Glutamatergic neuron (in vitro differentiated cells): ENCODE measurements around the gene MPV17L2. TPM values are rescaled to one million over a fixed set of nuclear protein-coding genes. Genes with fewer than 3 reads are reported as not detected.

Source experiments
- DNase-seq: peaks from one replicate; pipeline ENCODE4 v3.0.0; 2022
- H3K27ac Mint-ChIP-seq: one replicate; pipeline ENCODE4 v1.8.0; 2020; ENCODE audit warnings: mild to moderate bottlenecking, mixed read lengths, inconsistent platforms; ENCODE audit not compliant: unreplicated experiment
- H3K27me3 Mint-ChIP-seq: one replicate; pipeline ENCODE4 v1.8.0; 2020; ENCODE audit warnings: mild to moderate bottlenecking, moderate library complexity, mixed read lengths, inconsistent platforms; ENCODE audit not compliant: unreplicated experiment
- H3K36me3 Mint-ChIP-seq: one replicate; pipeline ENCODE4 v1.8.0; 2020; ENCODE audit warnings: mild to moderate bottlenecking, mixed read lengths, inconsistent platforms; ENCODE audit not compliant: unreplicated experiment
- H3K4me1 Mint-ChIP-seq: one replicate; pipeline ENCODE4 v1.8.0; 2020; ENCODE audit warnings: mild to moderate bottlenecking, low read depth, mixed read lengths, inconsistent platforms; ENCODE audit not compliant: unreplicated experiment
- H3K4me3 Mint-ChIP-seq: one replicate; pipeline ENCODE4 v1.8.0; 2020; ENCODE audit warnings: mild to moderate bottlenecking, mixed read lengths, inconsistent platforms; ENCODE audit not compliant: unreplicated experiment
- H3K9me3 Mint-ChIP-seq: one replicate; pipeline ENCODE4 v1.8.0; 2020; ENCODE audit warnings: mild to moderate bottlenecking, moderate library complexity, mixed read lengths, inconsistent platforms; ENCODE audit not compliant: unreplicated experiment
- total RNA-seq: library from RNA; stranded (reverse); fragmentation: NEBNext Ultra II Directional; extraction: Animal tissue kit (Norgen Biotek cat#: 25700); gene quantifications from one replicate; pipeline ENCODE4 v1.2.1, GENCODE V29; 2021; ENCODE audit not compliant: unreplicated experiment
- TF ChIP-seq, protein P1 (sequence below): fragments of 200-600 bp; sonication (generic); IDR thresholded peaks from one replicate; pipeline ENCODE4 v1.5.0; 2021; ENCODE audit not compliant: partially characterized antibody, unreplicated experiment

Gene MPV17L2
- total RNA-seq, 1 donor from 2014 or later, result 17.9 TPM

DNA sequence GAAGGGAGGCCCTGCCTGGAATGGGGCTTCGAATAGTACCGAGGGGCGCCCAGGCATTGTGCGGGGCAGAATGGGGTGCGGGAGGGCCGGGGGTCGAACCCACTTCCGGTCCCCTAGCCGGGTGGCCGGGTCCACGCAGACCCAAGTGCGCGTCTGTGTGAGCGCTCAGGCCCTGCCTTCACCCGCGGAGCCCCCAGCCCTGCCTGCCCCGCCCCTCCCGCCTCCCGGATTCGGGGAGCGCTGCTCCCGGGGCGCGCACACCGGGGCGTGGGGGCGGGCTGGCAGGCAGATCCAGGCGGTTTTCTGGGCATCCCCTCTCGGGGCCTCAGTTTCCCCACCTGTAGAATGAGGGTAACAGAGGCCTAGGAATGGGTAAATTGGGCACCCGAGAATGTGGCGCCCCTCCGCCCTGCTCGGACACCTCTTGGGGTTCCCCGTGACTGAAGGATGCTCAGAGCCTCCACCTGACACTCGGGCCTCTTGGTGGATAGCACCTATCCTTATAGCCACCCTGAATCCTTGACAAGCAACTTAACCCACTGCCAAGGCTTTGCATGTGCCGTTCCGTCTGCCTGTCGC, 39.4 kb upstream of the MPV17L2 start:
- TF ChIP-seq, protein P1, sequence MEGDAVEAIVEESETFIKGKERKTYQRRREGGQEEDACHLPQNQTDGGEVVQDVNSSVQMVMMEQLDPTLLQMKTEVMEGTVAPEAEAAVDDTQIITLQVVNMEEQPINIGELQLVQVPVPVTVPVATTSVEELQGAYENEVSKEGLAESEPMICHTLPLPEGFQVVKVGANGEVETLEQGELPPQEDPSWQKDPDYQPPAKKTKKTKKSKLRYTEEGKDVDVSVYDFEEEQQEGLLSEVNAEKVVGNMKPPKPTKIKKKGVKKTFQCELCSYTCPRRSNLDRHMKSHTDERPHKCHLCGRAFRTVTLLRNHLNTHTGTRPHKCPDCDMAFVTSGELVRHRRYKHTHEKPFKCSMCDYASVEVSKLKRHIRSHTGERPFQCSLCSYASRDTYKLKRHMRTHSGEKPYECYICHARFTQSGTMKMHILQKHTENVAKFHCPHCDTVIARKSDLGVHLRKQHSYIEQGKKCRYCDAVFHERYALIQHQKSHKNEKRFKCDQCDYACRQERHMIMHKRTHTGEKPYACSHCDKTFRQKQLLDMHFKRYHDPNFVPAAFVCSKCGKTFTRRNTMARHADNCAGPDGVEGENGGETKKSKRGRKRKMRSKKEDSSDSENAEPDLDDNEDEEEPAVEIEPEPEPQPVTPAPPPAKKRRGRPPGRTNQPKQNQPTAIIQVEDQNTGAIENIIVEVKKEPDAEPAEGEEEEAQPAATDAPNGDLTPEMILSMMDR, result no peak
- H3K27ac Mint-ChIP-seq, result peak overlapping the region; percentile 46
- H3K9me3 Mint-ChIP-seq, result peaks cover 4% of the 10 kb centered on the region
- peaks cover 6% of the 10 kb centered on the region for H3K27me3 Mint-ChIP-seq
- peak overlapping the region; percentile 97 for H3K4me3 Mint-ChIP-seq
- DNase-seq, result no peak
- no peaks in the 10 kb centered on the region for H3K36me3 Mint-ChIP-seq
- peaks cover 13% of the 10 kb centered on the region for H3K4me1 Mint-ChIP-seq

DNA sequence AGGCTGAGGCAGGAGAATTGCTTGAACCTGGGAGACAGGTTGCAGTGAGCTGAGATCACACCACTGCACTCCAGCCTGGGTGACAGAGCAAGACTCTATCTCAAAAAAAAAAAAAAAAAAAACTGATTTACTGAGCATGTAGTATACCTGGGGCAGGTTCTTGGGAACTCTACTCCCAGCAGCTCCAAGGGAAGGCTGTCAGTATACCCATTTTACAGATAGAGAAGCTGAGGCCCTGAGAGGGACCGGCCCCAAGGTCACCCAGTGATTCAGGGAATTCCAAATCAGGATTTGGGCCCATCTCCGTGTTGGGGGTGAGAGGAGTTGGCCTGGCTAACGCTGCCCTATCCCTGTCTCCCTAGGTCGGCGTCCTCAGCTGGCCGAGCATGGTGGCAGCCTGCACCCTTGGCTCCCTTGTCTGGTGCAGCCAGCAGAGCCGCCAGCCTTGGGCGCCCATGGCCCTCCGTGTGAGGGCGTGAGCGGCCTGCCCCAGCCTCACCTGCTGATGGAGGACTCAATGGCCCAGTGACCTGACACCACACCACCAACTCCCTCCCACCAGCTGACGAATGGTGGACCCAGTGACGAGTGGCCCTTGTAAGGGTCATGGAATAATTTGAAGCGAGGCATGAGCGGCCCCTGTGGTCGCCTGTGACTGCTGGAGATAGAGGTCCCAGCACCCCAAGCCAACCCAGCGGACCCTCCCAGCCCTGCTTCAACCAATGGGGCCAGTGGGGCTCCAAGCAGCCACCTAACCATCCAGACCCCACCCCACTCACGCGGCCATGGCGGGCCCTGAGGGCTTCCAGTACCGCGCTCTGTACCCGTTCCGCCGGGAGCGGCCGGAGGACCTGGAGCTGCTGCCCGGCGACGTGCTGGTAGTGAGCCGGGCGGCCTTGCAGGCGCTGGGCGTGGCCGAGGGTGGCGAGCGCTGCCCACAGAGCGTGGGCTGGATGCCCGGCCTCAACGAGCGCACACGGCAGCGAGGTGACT, 37.6 kb upstream of the MPV17L2 start:
- peaks cover 13% of the 10 kb centered on the region for H3K4me1 Mint-ChIP-seq
- TF ChIP-seq, protein P1, result no peak
- no peak overlapping the region for H3K27ac Mint-ChIP-seq
- H3K27me3 Mint-ChIP-seq, result peaks cover 4% of the 10 kb centered on the region
- peaks cover 4% of the 10 kb centered on the region for H3K9me3 Mint-ChIP-seq
- H3K36me3 Mint-ChIP-seq, result no peaks in the 10 kb centered on the region
- no peak for DNase-seq
- H3K4me3 Mint-ChIP-seq, result no peak overlapping the region

DNA sequence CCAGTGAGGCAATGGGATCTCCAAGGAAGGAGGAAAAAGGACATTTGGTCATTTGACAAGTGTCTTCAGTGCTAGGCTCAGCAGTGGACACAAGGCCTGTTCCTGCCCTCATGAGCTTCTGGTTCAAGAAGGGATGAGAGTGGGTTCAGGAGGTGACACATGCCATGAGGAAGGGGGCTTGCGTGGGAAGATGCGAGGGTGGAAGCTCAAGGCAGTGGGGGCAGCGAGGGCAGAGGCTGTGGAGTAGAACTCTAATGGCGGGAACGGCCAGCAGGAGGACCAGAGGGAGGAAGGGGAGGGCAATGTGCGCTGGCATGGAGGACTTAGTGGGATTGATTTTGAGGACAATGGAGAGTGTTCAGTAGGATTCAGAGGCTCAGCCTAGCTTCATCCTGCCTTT, 36.8 kb upstream of the MPV17L2 start:
- TF ChIP-seq, protein P1, result no peak
- no peak for DNase-seq
- peaks cover 4% of the 10 kb centered on the region for H3K27me3 Mint-ChIP-seq
- H3K4me1 Mint-ChIP-seq, result peaks cover 13% of the 10 kb centered on the region
- no peaks in the 10 kb centered on the region for H3K36me3 Mint-ChIP-seq
- no peak overlapping the region for H3K4me3 Mint-ChIP-seq
- no peak overlapping the region for H3K27ac Mint-ChIP-seq
- peaks cover 4% of the 10 kb centered on the region for H3K9me3 Mint-ChIP-seq

DNA sequence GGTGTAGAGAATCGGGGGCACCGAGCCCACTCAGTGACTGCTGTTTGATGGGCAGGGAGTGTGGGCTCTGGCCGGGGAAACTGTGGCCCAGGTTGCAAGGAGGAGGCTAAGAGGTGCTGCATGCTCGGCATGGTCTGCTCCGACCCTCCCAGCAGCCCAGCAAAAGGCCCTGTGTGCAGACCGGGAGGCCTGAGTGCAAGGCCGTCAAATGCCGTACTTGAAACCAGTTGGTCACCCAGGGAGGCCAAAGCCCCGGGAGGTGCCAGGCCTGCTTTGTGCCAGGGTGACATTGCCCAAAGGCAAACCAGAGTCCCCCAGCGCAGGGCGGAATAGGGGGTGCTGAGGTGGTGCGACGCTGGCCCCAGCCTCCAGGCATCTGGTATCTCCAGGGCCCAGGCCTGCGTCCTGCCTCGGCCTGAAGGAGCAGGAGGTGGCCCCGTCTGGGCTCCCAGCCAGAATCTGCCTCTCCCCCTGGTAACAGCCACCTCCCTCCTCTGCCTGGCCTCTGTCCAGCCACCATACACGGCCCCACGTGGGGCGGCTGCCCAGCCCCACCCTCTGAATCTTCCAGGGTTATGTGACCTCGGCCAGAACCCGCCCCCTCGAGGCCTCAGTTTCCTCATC, 36.1 kb upstream of the MPV17L2 start:
- Mint-ChIP-seq H3K4me1 (peaks cover 17% of the 10 kb centered on the region), H3K36me3 (no peaks in the 10 kb centered on the region), H3K4me3 (no peak overlapping the region), H3K9me3 (peaks cover 4% of the 10 kb centered on the region), H3K27me3 (peaks cover 4% of the 10 kb centered on the region), H3K27ac (no peak overlapping the region)
- TF ChIP-seq, protein P1, result no peak
- DNase-seq, result no peak
